Coronary artery (tissue), 2 donors: ENCODE measurements around the gene ELFN1.
A peak's percentile ranks its signal among the peaks of the same experiment; 100 is the strongest.

ENCODE experiments used
- DNase-seq: peaks from one replicate; pipeline ENCODE4 v3.0.0-alpha.2; 2017; ENCODE audit warnings: low spot score
- H3K27ac ChIP-seq, 2 donors: fragments of 200-600 bp; sonication (generic); one replicate each; pipeline ENCODE4 v1.5.1; 2016 to 2019
- H3K4me3 ChIP-seq: fragments of 200-600 bp; sonication (generic); 2 replicates; pipeline ENCODE4 v1.5.1; 2016; ENCODE audit warnings: mild to moderate bottlenecking, moderate library complexity
- CTCF ChIP-seq: fragments of 200-600 bp; sonication (generic); IDR thresholded peaks from one replicate; pipeline ENCODE4 v1.5.1; 2019; ENCODE audit warnings: antibody characterized with exemption

ELFN1 gene

GRCh38 chr7:1663223-1663622 lies 6.9 kb upstream of the ELFN1 start:
- Histone ChIP-seq H3K27ac (no peak overlapping the region), H3K4me3 (no peak overlapping the region)
- DNase-seq: peak; percentile 47
- no peak for TF ChIP-seq CTCF

- Histone ChIP-seq H3K4me3 (peak overlapping the region; percentile 80), H3K27ac (no peak overlapping the region)
- DNase-seq: peak; percentile 65
- TF ChIP-seq CTCF: no peak
Observed at GRCh38 chr7:1663857-1664651, 6.0 kb upstream of the ELFN1 start.

- H3K4me3 ChIP-seq: peak overlapping the region; percentile 80
- peak overlapping the region in 1 of 2 donors; percentile 51 for H3K27ac ChIP-seq
- TF ChIP-seq CTCF: peak; percentile 69
Observed at GRCh38 chr7:1664711-1665548, 5.1 kb upstream of the ELFN1 start.

GRCh38 chr7:1665549-1666316 lies 4.3 kb upstream of the ELFN1 start:
- Histone ChIP-seq H3K27ac (peak overlapping the region in 1 of 2 donors; percentile 51), H3K4me3 (peak overlapping the region; percentile 80)
- DNase-seq: peak; percentile 57
- TF ChIP-seq CTCF: no peak

More at GRCh38 chr7:1664711-1665548, 5.1 kb upstream of the ELFN1 start:
- DNase-seq: peak; percentile 57

GRCh38 chr7:1666317-1666822 lies 3.7 kb upstream of the ELFN1 start:
- Histone ChIP-seq H3K4me3 (peak overlapping the region; percentile 80), H3K27ac (peak overlapping the region in 1 of 2 donors; percentile 11)
- DNase-seq: peak; percentile 19
- TF ChIP-seq CTCF: no peak

GRCh38 chr7:1666823-1667565 lies 3.1 kb upstream of the ELFN1 start:
- Histone ChIP-seq H3K27ac (peak overlapping the region in 1 of 2 donors; percentile 11), H3K4me3 (peak overlapping the region; percentile 80)
- no peak for TF ChIP-seq CTCF
- peak; percentile 68 for DNase-seq
